ENCODE data around the gene PPIL4. TPM values are rescaled to one million over a fixed set of nuclear protein-coding genes. Genes with fewer than 3 reads are reported as not detected.

The PPIL4 gene
- total RNA-seq, 2 experiments from 2014 or later: 21.6 to 36.3 TPM

- H3K27ac ChIP-seq (ENCODE audit: low read depth, low read length, poor library complexity, severe bottlenecking): peak overlapping the region; percentile 99
- H3K79me2 ChIP-seq (ENCODE audit: insufficient read depth, low read depth, low read length): peaks cover 29% of the 10 kb centered on the region
- no peaks in the 10 kb centered on the region for H3K9me2 ChIP-seq (ENCODE audit: insufficient read depth, low read length)
- POLR2A ChIA-PET: interaction anchor here (0.5 to 4.6 kb wide), 11 partner anchors 11 to 418 kb away, joined by 3 to 16 read pairs (median 5); partner anchors contain the start of gene PCMT1
- peak overlapping the region; percentile 96; the same call in 1 of the 2 replicates for H2AFZ ChIP-seq (ENCODE audit: low read length)
- peak overlapping the region; percentile 74 for H3K4me3 ChIP-seq (ENCODE audit: low read depth, low read length, poor library complexity, severe bottlenecking)
- peak overlapping the region; percentile 87 for H3K4me2 ChIP-seq (ENCODE audit: low read length)
- TF ChIP-seq CTCF (conservative IDR thresholded peaks at IDR 0.05; ENCODE audit: low read length) (no peak), EZH2phosphoT487 (IDR thresholded peaks at IDR 0.05; ENCODE audit: borderline replicate concordance, low read depth, low read length) (no peak)
- H3K4me1 ChIP-seq (ENCODE audit: insufficient read depth, low read length, poor library complexity, severe bottlenecking): peaks cover 62% of the 10 kb centered on the region
- no peaks in the 10 kb centered on the region for H3K9me3 ChIP-seq (ENCODE audit: low read length)
- intact Hi-C loops (cut with micrococcal nuclease; ENCODE audit: unreplicated experiment): no loop called here
- DNase-seq (ENCODE audit: low spot score): peak; percentile 38
- peaks cover 9% of the 10 kb centered on the region; the same call in 1 of the 2 replicates for H3K36me3 ChIP-seq (ENCODE audit: insufficient read depth, low read length)
- BruUV-seq (replicated peaks): TSS peak; percentile 42
- no peaks in the 10 kb centered on the region for H4K20me1 ChIP-seq (ENCODE audit: insufficient read depth, low read length)
- CTCF ChIA-PET (ENCODE audit: unreplicated experiment): interaction anchor here (0.9 to 2.1 kb wide), 6 partner anchors 10 to 167 kb away, joined by 3 to 7 read pairs (median 4); no protein-coding TSS in a partner anchor
Observed at GRCh38 chr6:149483849-149484655, 61.8 kb downstream of the PPIL4 start.

GRCh38 chr6:149483334-149483725, 62.5 kb downstream of the PPIL4 start:
- Histone ChIP-seq H3K36me3 (ENCODE audit: insufficient read depth, low read length) (peaks cover 15% of the 10 kb centered on the region; the same call in 1 of the 2 replicates), H3K79me2 (ENCODE audit: insufficient read depth, low read depth, low read length) (peaks cover 36% of the 10 kb centered on the region), H3K27ac (ENCODE audit: low read depth, low read length, poor library complexity, severe bottlenecking) (peak overlapping the region; percentile 99), H2AFZ (ENCODE audit: low read length) (peak overlapping the region; percentile 96; the same call in 1 of the 2 replicates), H3K9me3 (ENCODE audit: low read length) (no peaks in the 10 kb centered on the region), H3K4me3 (ENCODE audit: low read depth, low read length, poor library complexity, severe bottlenecking) (peak overlapping the region; percentile 74), H4K20me1 (ENCODE audit: insufficient read depth, low read length) (no peaks in the 10 kb centered on the region), H3K9me2 (ENCODE audit: insufficient read depth, low read length) (no peaks in the 10 kb centered on the region), H3K4me1 (ENCODE audit: insufficient read depth, low read length, poor library complexity, severe bottlenecking) (peaks cover 69% of the 10 kb centered on the region), H3K4me2 (ENCODE audit: low read length) (peak overlapping the region; percentile 87)
- no peak for TF ChIP-seq EZH2phosphoT487 (IDR thresholded peaks at IDR 0.05; ENCODE audit: borderline replicate concordance, low read depth, low read length)
- no peak for TF ChIP-seq CTCF (conservative IDR thresholded peaks at IDR 0.05; ENCODE audit: low read length)
- CTCF ChIA-PET (ENCODE audit: unreplicated experiment): interaction anchor here (1.0 to 1.7 kb wide), 4 partner anchors 9 to 167 kb away, joined by 3 to 7 read pairs (median 3); no protein-coding TSS in a partner anchor
- POLR2A ChIA-PET: interaction anchor here (0.6 to 4.6 kb wide), 12 partner anchors 19 to 417 kb away, joined by 3 to 16 read pairs (median 3); partner anchors contain the start of gene PPIL4
- intact Hi-C loops (cut with micrococcal nuclease; ENCODE audit: unreplicated experiment): no loop called here
- peak; percentile 52 for DNase-seq (ENCODE audit: low spot score)
- no TSS peak for BruUV-seq (replicated peaks)

Data from OCI-LY7 (cell line).